Ramos (cell line): Measurements from ENCODE around the gene WDR93.
"Not testable (repeated sequence)": the region's sequence is repeated elsewhere in the genome, so short reads cannot be mapped to it uniquely, and the experiment has no call there.

Source experiments
- in situ Hi-C: fragments of 300-500 bp; cut with MboI; formaldehyde crosslinking; loops from one replicate; pipeline ENCODE4 v1.14.3; 2022; ENCODE audit warnings: low sequenced_read_pairs; ENCODE audit not compliant: unreplicated experiment

Gene WDR93

GRCh38 chr15:89783861-89784685, 93.5 kb downstream of the WDR93 start:
- in situ Hi-C loops, result no loop called here

- in situ Hi-C loops, result no loop called here
These were observed 94.0 kb downstream of the WDR93 start for GRCh38 chr15:89784686-89784960.

GRCh38 chr15:89785064-89785773, 94.6 kb downstream of the WDR93 start:
- in situ Hi-C loops, result no loop called here

GRCh38 chr15:89785774-89786140, 95.1 kb downstream of the WDR93 start:
- in situ Hi-C loops, result no loop called here

GRCh38 chr15:89787944-89788343, 97.3 kb downstream of the WDR93 start:
- in situ Hi-C loops, result no loop called here

GRCh38 chr15:89788585-89788984, 98.0 kb downstream of the WDR93 start:
- in situ Hi-C loops, result not testable (repeated sequence)

GRCh38 chr15:89790206-89790605, 99.6 kb downstream of the WDR93 start:
- in situ Hi-C loops, result no loop called here

- in situ Hi-C loops, result no loop called here
These were observed 100.0 kb downstream of the WDR93 start for GRCh38 chr15:89790661-89791060.

GRCh38 chr15:89792106-89792805, 101.6 kb downstream of the WDR93 start:
- in situ Hi-C loops, result no loop called here
